DND-41 (cell line): Measurements from ENCODE around the gene BUD31.

Experiments
- CTCF ChIP-seq: IDR thresholded peaks from 2 replicates; pipeline ENCODE4 v1.5.1; 2012; ENCODE audit warnings: borderline replicate concordance, low read length, moderate library complexity, mild to moderate bottlenecking; ENCODE audit not compliant: poor library complexity, severe bottlenecking; ENCODE audit errors: extremely low read depth
- EZH2 ChIP-seq: IDR thresholded peaks from 3 replicates; pipeline ENCODE4 v1.6.1; 2012; ENCODE audit warnings: borderline replicate concordance, low read depth, mild to moderate bottlenecking, moderate library complexity, low read length, inconsistent platforms; ENCODE audit not compliant: severe bottlenecking

- TF ChIP-seq CTCF (no peak), EZH2 (no peak)
Observed at GRCh38 chr7:99437946-99438572, 29.3 kb downstream of the BUD31 start.
